ENCODE measurements around the gene AUTS2.

AUTS2 gene

DNA sequence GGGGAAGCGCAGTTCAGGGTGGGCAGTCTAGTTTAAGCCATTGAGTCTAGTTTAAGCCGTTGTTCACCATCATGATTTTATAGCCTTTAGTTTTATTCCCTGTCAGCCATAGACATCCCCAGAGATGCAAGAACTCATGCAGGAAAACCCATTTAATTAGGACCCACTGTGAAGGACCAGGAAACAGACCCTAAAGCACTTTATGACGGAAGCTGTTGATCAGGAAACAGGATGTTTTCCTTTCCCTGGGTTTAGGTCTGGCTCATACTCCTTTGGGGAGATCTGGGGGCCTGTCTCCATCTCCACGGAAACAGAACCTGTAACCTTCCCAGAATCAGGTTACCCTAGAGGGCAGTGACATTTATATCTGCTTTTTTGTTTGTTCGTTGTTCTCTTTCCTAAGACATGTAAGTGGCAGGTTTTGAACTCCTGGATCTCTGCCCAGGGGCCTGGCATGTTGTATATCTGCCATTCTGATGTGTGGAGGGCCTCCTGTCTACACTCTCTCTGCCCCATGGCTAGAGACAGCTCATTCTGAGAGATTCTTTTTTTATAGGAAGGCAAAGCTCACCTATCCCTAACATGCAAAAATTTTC, 876.5 kb downstream of the AUTS2 start:
- ChIA-PET POLR2A (no interaction called here), CTCF (no interaction called here)
- TF ChIP-seq SETDB1 (IDR thresholded peaks at IDR 0.05; ENCODE audit: insufficient read length, low read length), result no peak
- TF ChIP-seq ZNF501 (tag by site-specific recombination; IDR thresholded peaks at IDR 0.05), result no peak
- TF ChIP-seq ZNF266 (tag by site-specific recombination; IDR thresholded peaks at IDR 0.05; ENCODE audit: low read depth), result no peak
- TF ChIP-seq ZNF138 (tag by site-specific recombination; IDR thresholded peaks at IDR 0.05; ENCODE audit: borderline replicate concordance), result no peak
- TF ChIP-seq, protein P1, sequence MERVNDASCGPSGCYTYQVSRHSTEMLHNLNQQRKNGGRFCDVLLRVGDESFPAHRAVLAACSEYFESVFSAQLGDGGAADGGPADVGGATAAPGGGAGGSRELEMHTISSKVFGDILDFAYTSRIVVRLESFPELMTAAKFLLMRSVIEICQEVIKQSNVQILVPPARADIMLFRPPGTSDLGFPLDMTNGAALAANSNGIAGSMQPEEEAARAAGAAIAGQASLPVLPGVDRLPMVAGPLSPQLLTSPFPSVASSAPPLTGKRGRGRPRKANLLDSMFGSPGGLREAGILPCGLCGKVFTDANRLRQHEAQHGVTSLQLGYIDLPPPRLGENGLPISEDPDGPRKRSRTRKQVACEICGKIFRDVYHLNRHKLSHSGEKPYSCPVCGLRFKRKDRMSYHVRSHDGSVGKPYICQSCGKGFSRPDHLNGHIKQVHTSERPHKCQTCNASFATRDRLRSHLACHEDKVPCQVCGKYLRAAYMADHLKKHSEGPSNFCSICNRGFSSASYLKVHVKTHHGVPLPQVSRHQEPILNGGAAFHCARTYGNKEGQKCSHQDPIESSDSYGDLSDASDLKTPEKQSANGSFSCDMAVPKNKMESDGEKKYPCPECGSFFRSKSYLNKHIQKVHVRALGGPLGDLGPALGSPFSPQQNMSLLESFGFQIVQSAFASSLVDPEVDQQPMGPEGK (tag by site-specific recombination; IDR thresholded peaks at IDR 0.05), result no peak
- TF ChIP-seq, protein P2, sequence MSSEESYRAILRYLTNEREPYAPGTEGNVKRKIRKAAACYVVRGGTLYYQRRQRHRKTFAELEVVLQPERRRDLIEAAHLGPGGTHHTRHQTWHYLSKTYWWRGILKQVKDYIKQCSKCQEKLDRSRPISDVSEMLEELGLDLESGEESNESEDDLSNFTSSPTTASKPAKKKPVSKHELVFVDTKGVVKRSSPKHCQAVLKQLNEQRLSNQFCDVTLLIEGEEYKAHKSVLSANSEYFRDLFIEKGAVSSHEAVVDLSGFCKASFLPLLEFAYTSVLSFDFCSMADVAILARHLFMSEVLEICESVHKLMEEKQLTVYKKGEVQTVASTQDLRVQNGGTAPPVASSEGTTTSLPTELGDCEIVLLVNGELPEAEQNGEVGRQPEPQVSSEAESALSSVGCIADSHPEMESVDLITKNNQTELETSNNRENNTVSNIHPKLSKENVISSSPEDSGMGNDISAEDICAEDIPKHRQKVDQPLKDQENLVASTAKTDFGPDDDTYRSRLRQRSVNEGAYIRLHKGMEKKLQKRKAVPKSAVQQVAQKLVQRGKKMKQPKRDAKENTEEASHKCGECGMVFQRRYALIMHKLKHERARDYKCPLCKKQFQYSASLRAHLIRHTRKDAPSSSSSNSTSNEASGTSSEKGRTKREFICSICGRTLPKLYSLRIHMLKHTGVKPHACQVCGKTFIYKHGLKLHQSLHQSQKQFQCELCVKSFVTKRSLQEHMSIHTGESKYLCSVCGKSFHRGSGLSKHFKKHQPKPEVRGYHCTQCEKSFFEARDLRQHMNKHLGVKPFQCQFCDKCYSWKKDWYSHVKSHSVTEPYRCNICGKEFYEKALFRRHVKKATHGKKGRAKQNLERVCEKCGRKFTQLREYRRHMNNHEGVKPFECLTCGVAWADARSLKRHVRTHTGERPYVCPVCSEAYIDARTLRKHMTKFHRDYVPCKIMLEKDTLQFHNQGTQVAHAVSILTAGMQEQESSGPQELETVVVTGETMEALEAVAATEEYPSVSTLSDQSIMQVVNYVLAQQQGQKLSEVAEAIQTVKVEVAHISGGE (tag by site-specific recombination; conservative IDR thresholded peaks at IDR 0.05; ENCODE audit: low read depth), result no peak
- no peak for TF ChIP-seq ZNF394 (tag by site-specific recombination; IDR thresholded peaks at IDR 0.05; ENCODE audit: borderline replicate concordance)
- TF ChIP-seq, protein P3, sequence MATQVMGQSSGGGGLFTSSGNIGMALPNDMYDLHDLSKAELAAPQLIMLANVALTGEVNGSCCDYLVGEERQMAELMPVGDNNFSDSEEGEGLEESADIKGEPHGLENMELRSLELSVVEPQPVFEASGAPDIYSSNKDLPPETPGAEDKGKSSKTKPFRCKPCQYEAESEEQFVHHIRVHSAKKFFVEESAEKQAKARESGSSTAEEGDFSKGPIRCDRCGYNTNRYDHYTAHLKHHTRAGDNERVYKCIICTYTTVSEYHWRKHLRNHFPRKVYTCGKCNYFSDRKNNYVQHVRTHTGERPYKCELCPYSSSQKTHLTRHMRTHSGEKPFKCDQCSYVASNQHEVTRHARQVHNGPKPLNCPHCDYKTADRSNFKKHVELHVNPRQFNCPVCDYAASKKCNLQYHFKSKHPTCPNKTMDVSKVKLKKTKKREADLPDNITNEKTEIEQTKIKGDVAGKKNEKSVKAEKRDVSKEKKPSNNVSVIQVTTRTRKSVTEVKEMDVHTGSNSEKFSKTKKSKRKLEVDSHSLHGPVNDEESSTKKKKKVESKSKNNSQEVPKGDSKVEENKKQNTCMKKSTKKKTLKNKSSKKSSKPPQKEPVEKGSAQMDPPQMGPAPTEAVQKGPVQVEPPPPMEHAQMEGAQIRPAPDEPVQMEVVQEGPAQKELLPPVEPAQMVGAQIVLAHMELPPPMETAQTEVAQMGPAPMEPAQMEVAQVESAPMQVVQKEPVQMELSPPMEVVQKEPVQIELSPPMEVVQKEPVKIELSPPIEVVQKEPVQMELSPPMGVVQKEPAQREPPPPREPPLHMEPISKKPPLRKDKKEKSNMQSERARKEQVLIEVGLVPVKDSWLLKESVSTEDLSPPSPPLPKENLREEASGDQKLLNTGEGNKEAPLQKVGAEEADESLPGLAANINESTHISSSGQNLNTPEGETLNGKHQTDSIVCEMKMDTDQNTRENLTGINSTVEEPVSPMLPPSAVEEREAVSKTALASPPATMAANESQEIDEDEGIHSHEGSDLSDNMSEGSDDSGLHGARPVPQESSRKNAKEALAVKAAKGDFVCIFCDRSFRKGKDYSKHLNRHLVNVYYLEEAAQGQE (tag by site-specific recombination; IDR thresholded peaks at IDR 0.05), result no peak
- no peak for TF ChIP-seq ZNF114 (tag by site-specific recombination; IDR thresholded peaks at IDR 0.05)
- TF ChIP-seq ZNF221 (tag by site-specific recombination; IDR thresholded peaks at IDR 0.05; ENCODE audit: borderline replicate concordance), result no peak
- TF ChIP-seq ZNF302 (tag by site-specific recombination; IDR thresholded peaks at IDR 0.05; ENCODE audit: low read depth), result no peak
- no peak for TF ChIP-seq ZSCAN16 (tag by site-specific recombination; IDR thresholded peaks at IDR 0.05)
- no peak for TF ChIP-seq ZNF133 (tag by site-specific recombination; IDR thresholded peaks at IDR 0.05)
- TF ChIP-seq, protein P4, sequence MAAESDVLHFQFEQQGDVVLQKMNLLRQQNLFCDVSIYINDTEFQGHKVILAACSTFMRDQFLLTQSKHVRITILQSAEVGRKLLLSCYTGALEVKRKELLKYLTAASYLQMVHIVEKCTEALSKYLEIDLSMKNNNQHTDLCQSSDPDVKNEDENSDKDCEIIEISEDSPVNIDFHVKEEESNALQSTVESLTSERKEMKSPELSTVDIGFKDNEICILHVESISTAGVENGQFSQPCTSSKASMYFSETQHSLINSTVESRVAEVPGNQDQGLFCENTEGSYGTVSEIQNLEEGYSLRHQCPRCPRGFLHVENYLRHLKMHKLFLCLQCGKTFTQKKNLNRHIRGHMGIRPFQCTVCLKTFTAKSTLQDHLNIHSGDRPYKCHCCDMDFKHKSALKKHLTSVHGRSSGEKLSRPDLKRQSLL (tag by site-specific recombination; IDR thresholded peaks at IDR 0.05), result no peak
- no peak for TF ChIP-seq ZNF37A (tag by site-specific recombination; IDR thresholded peaks at IDR 0.05)
- no peak for TF ChIP-seq KLF16 (tag by site-specific recombination; IDR thresholded peaks at IDR 0.05)
- no peak for TF ChIP-seq ZNF350 (tag by site-specific recombination; IDR thresholded peaks at IDR 0.05)
- no peak for TF ChIP-seq ZNF341 (tag by site-specific recombination; IDR thresholded peaks at IDR 0.05; ENCODE audit: low read depth)
- no peak for TF ChIP-seq GFI1B (tag by site-specific recombination; IDR thresholded peaks at IDR 0.05)
- Histone ChIP-seq H3K27ac (ENCODE audit: extremely low read depth, low read depth, low read length) (no peak overlapping the region), H3K36me3 (ENCODE audit: control insufficient read depth in 2 of 2, insufficient read depth in 1 of 2, low read length in 2 of 2) (no peaks in the 10 kb centered on the region), H3K4me1 (ENCODE audit: control insufficient read depth, insufficient read depth, low read length) (no peaks in the 10 kb centered on the region), H3K9me3 (ENCODE audit: control insufficient read depth, insufficient read depth, low read depth, low read length) (no peaks in the 10 kb centered on the region), H3K4me3 (ENCODE audit: low read depth, low read length) (no peak overlapping the region)
